Measurements from ENCODE around the gene MKRN2.
"Not testable (repeated sequence)": the region's sequence is repeated elsewhere in the genome, so short reads cannot be mapped to it uniquely, and the experiment has no call there.

MKRN2 gene

GRCh38 chr3:12629560-12629959 is 72.7 kb downstream of the MKRN2 start:
- in situ Hi-C loops (cut with MboI; ENCODE audit: low sequenced_read_pairs), result no loop called here

GRCh38 chr3:12630292-12630691 is 73.4 kb downstream of the MKRN2 start:
- in situ Hi-C loops (cut with MboI; ENCODE audit: low sequenced_read_pairs), result no loop called here

GRCh38 chr3:12630843-12631242 is 74.0 kb downstream of the MKRN2 start:
- in situ Hi-C loops (cut with MboI; ENCODE audit: low sequenced_read_pairs), result not testable (repeated sequence)

- in situ Hi-C loops (cut with MboI; ENCODE audit: low sequenced_read_pairs), result no loop called here
Observed at GRCh38 chr3:12632523-12632922, 75.6 kb downstream of the MKRN2 start.

GRCh38 chr3:12633108-12633507 is 76.2 kb downstream of the MKRN2 start:
- in situ Hi-C loops (cut with MboI; ENCODE audit: low sequenced_read_pairs), result no loop called here
